ENCODE data around the gene APOL3.

DNA sequence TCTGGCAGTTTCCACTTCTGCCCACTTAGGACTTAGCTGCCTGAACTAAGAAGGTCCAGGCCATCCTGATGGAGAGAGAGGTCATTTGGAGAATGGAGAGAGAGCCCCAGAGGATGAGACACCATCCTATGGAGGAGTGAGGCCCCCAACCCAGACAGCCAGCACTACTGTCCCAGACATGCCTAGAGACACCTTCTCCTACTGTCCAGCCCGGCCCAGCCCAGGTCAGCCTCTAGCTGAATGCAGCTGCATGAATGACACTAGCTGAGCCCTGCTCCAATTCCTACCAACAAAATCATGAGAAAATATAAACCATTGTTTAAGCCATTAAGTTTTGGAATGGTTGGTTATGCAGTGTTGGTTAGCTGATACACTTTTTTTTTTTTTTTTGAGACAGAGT is 47.4 kb downstream of the APOL3 start:
- TF ChIP-seq, protein P1, sequence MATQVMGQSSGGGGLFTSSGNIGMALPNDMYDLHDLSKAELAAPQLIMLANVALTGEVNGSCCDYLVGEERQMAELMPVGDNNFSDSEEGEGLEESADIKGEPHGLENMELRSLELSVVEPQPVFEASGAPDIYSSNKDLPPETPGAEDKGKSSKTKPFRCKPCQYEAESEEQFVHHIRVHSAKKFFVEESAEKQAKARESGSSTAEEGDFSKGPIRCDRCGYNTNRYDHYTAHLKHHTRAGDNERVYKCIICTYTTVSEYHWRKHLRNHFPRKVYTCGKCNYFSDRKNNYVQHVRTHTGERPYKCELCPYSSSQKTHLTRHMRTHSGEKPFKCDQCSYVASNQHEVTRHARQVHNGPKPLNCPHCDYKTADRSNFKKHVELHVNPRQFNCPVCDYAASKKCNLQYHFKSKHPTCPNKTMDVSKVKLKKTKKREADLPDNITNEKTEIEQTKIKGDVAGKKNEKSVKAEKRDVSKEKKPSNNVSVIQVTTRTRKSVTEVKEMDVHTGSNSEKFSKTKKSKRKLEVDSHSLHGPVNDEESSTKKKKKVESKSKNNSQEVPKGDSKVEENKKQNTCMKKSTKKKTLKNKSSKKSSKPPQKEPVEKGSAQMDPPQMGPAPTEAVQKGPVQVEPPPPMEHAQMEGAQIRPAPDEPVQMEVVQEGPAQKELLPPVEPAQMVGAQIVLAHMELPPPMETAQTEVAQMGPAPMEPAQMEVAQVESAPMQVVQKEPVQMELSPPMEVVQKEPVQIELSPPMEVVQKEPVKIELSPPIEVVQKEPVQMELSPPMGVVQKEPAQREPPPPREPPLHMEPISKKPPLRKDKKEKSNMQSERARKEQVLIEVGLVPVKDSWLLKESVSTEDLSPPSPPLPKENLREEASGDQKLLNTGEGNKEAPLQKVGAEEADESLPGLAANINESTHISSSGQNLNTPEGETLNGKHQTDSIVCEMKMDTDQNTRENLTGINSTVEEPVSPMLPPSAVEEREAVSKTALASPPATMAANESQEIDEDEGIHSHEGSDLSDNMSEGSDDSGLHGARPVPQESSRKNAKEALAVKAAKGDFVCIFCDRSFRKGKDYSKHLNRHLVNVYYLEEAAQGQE (IDR thresholded peaks at IDR 0.05; ENCODE audit: low read depth, low read length), result no peak
- no peak for TF ChIP-seq EZH2phosphoT487 (IDR thresholded peaks at IDR 0.05; ENCODE audit: borderline replicate concordance, low read depth)
- TF ChIP-seq POLR2AphosphoS5 (IDR thresholded peaks at IDR 0.05; ENCODE audit: low read depth, low read length), result no peak
- TF ChIP-seq, protein P2, sequence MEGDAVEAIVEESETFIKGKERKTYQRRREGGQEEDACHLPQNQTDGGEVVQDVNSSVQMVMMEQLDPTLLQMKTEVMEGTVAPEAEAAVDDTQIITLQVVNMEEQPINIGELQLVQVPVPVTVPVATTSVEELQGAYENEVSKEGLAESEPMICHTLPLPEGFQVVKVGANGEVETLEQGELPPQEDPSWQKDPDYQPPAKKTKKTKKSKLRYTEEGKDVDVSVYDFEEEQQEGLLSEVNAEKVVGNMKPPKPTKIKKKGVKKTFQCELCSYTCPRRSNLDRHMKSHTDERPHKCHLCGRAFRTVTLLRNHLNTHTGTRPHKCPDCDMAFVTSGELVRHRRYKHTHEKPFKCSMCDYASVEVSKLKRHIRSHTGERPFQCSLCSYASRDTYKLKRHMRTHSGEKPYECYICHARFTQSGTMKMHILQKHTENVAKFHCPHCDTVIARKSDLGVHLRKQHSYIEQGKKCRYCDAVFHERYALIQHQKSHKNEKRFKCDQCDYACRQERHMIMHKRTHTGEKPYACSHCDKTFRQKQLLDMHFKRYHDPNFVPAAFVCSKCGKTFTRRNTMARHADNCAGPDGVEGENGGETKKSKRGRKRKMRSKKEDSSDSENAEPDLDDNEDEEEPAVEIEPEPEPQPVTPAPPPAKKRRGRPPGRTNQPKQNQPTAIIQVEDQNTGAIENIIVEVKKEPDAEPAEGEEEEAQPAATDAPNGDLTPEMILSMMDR (IDR thresholded peaks at IDR 0.05), result no peak
- no peak for TF ChIP-seq TAF1 (IDR thresholded peaks at IDR 0.05; ENCODE audit: borderline replicate concordance, low read depth, low read length)
- TF ChIP-seq NRF1 (IDR thresholded peaks at IDR 0.05; ENCODE audit: low read depth, low read length), result no peak
- TF ChIP-seq JUND (IDR thresholded peaks at IDR 0.05), result no peak
- TF ChIP-seq FOXM1 (IDR thresholded peaks at IDR 0.05; ENCODE audit: low read depth), result no peak
- no peak for TF ChIP-seq SMC3 (IDR thresholded peaks at IDR 0.05; ENCODE audit: low read depth, low read length)
- TF ChIP-seq YY1 (IDR thresholded peaks at IDR 0.05; ENCODE audit: low read depth), result no peak
- TF ChIP-seq MEF2A (IDR thresholded peaks at IDR 0.05; ENCODE audit: borderline replicate concordance, low read depth), result no peak
- TF ChIP-seq MAX (IDR thresholded peaks at IDR 0.05; ENCODE audit: low read depth), result no peak

Data from SK-N-SH (cell line).